ENCODE results near the gene PDPR.
"Not testable (repeated sequence)": the region's sequence is repeated elsewhere in the genome, so short reads cannot be mapped to it uniquely, and the experiment has no call there.

GRCh38 chr16:70112162-70112561, 2.0 kb upstream of the PDPR start:
- TF ChIP-seq CTCF, POLR2AphosphoS5, POLR2A (IDR thresholded peaks at IDR 0.05): not testable (repeated sequence)

All from breast epithelium (tissue), 3 donors.